ENCODE measurements around the gene TMPRSS9.
"Not testable (repeated sequence)": the region's sequence is repeated elsewhere in the genome, so short reads cannot be mapped to it uniquely, and the experiment has no call there.

The TMPRSS9 gene

DNA sequence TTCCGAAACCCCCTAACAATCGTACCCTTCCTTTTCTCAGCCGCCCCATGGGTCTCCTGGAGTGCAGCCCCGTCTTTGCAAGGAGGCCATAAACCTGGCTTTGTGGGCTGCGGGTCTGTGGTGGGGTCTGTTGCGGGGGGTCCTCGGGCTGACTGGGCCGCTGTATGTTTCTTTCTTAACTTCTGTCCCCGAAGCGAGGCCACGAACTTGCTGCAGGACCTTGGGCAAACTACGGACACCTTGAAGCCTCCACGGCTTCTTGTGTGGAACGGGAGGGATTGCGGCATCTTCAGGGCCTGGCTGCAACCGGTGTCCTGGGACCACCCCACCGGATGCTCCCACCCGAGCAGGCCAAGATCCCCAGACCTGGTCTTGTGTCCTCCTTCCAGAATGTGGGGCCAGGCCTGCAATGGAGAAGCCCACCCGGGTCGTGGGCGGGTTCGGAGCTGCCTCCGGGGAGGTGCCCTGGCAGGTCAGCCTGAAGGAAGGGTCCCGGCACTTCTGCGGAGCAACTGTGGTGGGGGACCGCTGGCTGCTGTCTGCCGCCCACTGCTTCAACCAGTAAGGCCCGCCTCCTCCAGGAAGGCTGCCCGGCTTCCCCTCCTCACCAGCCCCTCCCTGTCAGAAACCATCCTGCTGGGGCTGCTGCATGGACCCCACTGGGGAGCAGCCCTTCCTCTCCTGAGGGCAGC, 55.4 kb downstream of the TMPRSS9 start:
- Histone ChIP-seq H3K79me2 (ENCODE audit: low read length) (no peaks in the 10 kb centered on the region), H3K4me1 (ENCODE audit: low read length) (no peaks in the 10 kb centered on the region), H3K27me3 (ENCODE audit: low read depth, low read length) (no peaks in the 10 kb centered on the region), H3K36me3 (replicated peaks; ENCODE audit: low read depth, low read length) (peaks cover 3% of the 10 kb centered on the region), H4K20me1 (ENCODE audit: insufficient read depth, low read length) (no peaks in the 10 kb centered on the region), H3K4me3 (ENCODE audit: low read length) (no peak overlapping the region), H3K4me2 (ENCODE audit: low read length) (no peak overlapping the region), H3K27ac (ENCODE audit: low read length) (no peak overlapping the region), H2AFZ (ENCODE audit: low read depth, low read length) (no peak overlapping the region), H3K9me3 (ENCODE audit: insufficient read depth, low read length) (no peaks in the 10 kb centered on the region), H3K9ac (ENCODE audit: low read length) (no peak overlapping the region)
- TF ChIP-seq, protein P1, sequence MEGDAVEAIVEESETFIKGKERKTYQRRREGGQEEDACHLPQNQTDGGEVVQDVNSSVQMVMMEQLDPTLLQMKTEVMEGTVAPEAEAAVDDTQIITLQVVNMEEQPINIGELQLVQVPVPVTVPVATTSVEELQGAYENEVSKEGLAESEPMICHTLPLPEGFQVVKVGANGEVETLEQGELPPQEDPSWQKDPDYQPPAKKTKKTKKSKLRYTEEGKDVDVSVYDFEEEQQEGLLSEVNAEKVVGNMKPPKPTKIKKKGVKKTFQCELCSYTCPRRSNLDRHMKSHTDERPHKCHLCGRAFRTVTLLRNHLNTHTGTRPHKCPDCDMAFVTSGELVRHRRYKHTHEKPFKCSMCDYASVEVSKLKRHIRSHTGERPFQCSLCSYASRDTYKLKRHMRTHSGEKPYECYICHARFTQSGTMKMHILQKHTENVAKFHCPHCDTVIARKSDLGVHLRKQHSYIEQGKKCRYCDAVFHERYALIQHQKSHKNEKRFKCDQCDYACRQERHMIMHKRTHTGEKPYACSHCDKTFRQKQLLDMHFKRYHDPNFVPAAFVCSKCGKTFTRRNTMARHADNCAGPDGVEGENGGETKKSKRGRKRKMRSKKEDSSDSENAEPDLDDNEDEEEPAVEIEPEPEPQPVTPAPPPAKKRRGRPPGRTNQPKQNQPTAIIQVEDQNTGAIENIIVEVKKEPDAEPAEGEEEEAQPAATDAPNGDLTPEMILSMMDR (IDR thresholded peaks at IDR 0.05; ENCODE audit: low read depth, low read length) = no peak
- TF ChIP-seq EZH2phosphoT487 (IDR thresholded peaks at IDR 0.05; ENCODE audit: low read depth) = no peak

DNA sequence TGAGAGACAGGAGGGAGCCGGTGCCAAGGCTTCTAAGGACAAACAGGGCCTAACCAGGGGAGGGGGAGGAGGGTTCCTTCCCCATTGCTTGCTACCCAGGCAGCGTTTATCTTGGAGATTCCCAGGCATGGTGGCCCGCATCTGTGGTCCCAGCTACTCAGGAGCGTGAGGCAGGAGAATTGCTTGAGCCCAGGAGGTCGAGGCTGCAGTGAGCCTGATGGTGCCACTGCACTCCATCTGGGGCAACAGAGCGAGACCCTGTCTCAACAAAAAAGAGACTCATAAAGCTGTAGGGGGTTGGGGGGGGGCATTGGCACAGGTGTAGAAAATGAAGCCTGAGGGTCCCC, 55.9 kb downstream of the TMPRSS9 start:
- no peaks in the 10 kb centered on the region for H4K20me1 ChIP-seq (ENCODE audit: insufficient read depth, low read length)
- no peak overlapping the region for H3K9ac ChIP-seq (ENCODE audit: low read length)
- H3K4me3 ChIP-seq (ENCODE audit: low read length) = no peak overlapping the region
- H2AFZ ChIP-seq (ENCODE audit: low read depth, low read length) = no peak overlapping the region
- peaks cover 4% of the 10 kb centered on the region for H3K36me3 ChIP-seq (replicated peaks; ENCODE audit: low read depth, low read length)
- H3K27me3 ChIP-seq (ENCODE audit: low read depth, low read length) = no peaks in the 10 kb centered on the region
- TF ChIP-seq, protein P1 (IDR thresholded peaks at IDR 0.05; ENCODE audit: low read depth, low read length) = no peak
- no peak for TF ChIP-seq EZH2phosphoT487 (IDR thresholded peaks at IDR 0.05; ENCODE audit: low read depth)
- H3K27ac ChIP-seq (ENCODE audit: low read length) = no peak overlapping the region
- no peak overlapping the region for H3K4me2 ChIP-seq (ENCODE audit: low read length)
- no peaks in the 10 kb centered on the region for H3K4me1 ChIP-seq (ENCODE audit: low read length)
- H3K9me3 ChIP-seq (ENCODE audit: insufficient read depth, low read length) = no peaks in the 10 kb centered on the region
- H3K79me2 ChIP-seq (ENCODE audit: low read length) = no peaks in the 10 kb centered on the region

DNA sequence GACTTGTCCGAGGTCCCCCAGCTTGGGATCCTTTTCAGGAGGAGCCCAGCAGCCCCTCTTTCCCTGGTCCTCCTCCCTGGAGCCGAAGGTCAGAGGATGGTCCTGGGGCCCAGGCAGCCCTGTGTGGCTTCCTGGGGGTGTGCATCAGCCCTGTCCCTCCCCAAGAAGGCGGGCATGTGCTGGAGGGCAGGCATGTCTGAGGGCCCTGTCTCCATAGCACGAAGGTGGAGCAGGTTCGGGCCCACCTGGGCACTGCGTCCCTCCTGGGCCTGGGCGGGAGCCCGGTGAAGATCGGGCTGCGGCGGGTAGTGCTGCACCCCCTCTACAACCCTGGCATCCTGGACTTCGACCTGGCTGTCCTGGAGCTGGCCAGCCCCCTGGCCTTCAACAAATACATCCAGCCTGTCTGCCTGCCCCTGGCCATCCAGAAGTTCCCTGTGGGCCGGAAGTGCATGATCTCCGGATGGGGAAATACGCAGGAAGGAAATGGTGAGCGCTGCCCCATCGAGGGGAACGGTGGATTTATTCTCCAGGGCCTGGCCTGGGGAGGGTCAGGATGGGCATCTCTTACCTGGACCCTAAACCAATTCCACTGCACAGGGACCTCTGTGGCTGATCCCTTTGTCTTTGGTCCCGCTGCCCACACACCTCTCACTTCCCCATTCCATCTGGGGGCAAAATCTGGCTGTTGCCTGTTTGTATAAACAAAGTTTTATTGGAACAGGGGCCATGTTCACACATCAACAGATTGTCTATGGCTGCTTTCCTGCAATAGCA, 56.4 kb downstream of the TMPRSS9 start:
- Histone ChIP-seq H3K27ac (ENCODE audit: low read length) (no peak overlapping the region), H3K9ac (ENCODE audit: low read length) (no peak overlapping the region), H3K4me1 (ENCODE audit: low read length) (no peaks in the 10 kb centered on the region), H3K27me3 (ENCODE audit: low read depth, low read length) (no peaks in the 10 kb centered on the region), H3K9me3 (ENCODE audit: insufficient read depth, low read length) (no peaks in the 10 kb centered on the region), H4K20me1 (ENCODE audit: insufficient read depth, low read length) (no peaks in the 10 kb centered on the region), H3K36me3 (replicated peaks; ENCODE audit: low read depth, low read length) (peaks cover 4% of the 10 kb centered on the region), H3K79me2 (ENCODE audit: low read length) (no peaks in the 10 kb centered on the region), H3K4me2 (ENCODE audit: low read length) (no peak overlapping the region), H3K4me3 (ENCODE audit: low read length) (no peak overlapping the region), H2AFZ (ENCODE audit: low read depth, low read length) (no peak overlapping the region)
- no peak for TF ChIP-seq EZH2phosphoT487 (IDR thresholded peaks at IDR 0.05; ENCODE audit: low read depth)
- TF ChIP-seq, protein P1 (IDR thresholded peaks at IDR 0.05; ENCODE audit: low read depth, low read length) = no peak

GRCh38 chr19:2417436-2417835, 57.4 kb downstream of the TMPRSS9 start:
- not testable (repeated sequence) for H3K27me3 ChIP-seq (ENCODE audit: low read depth, low read length); H2AFZ ChIP-seq (ENCODE audit: low read depth, low read length); H3K27ac ChIP-seq (ENCODE audit: low read length); H4K20me1 ChIP-seq (ENCODE audit: insufficient read depth, low read length); H3K79me2 ChIP-seq (ENCODE audit: low read length); H3K9me3 ChIP-seq (ENCODE audit: insufficient read depth, low read length); H3K4me2 ChIP-seq (ENCODE audit: low read length); H3K36me3 ChIP-seq (replicated peaks; ENCODE audit: low read depth, low read length); H3K4me1 ChIP-seq (ENCODE audit: low read length); H3K4me3 ChIP-seq (ENCODE audit: low read length); H3K9ac ChIP-seq (ENCODE audit: low read length)

Measured in OCI-LY3 (cell line).